Stimulated activated CD4-positive, alpha-beta T cell treated with anti-CD3 and anti-CD28 coated beads, Interleukin-4, amount 100 ng/mL, for 4 hours (primary cell): ENCODE results near the gene CCDC12.

Experiments
- DNase-seq, 2 experiments: peaks; one replicate each; pipeline ENCODE4 v3.0.0-alpha.2; 2020

CCDC12 gene

GRCh38 chr3:46954178-46954577 lies 22.4 kb downstream of the CCDC12 start:
- DNase-seq: no peak

GRCh38 chr3:46953234-46954010 lies 23.1 kb downstream of the CCDC12 start:
- no peak for DNase-seq

- DNase-seq: no peak
Observed at GRCh38 chr3:46952813-46953212, 23.7 kb downstream of the CCDC12 start.

GRCh38 chr3:46950650-46951241 lies 25.8 kb downstream of the CCDC12 start:
- DNase-seq: no peak

GRCh38 chr3:46950177-46950576 lies 26.4 kb downstream of the CCDC12 start:
- DNase-seq: no peak

GRCh38 chr3:46948830-46949671 lies 27.5 kb downstream of the CCDC12 start:
- no peak for DNase-seq

DNA sequence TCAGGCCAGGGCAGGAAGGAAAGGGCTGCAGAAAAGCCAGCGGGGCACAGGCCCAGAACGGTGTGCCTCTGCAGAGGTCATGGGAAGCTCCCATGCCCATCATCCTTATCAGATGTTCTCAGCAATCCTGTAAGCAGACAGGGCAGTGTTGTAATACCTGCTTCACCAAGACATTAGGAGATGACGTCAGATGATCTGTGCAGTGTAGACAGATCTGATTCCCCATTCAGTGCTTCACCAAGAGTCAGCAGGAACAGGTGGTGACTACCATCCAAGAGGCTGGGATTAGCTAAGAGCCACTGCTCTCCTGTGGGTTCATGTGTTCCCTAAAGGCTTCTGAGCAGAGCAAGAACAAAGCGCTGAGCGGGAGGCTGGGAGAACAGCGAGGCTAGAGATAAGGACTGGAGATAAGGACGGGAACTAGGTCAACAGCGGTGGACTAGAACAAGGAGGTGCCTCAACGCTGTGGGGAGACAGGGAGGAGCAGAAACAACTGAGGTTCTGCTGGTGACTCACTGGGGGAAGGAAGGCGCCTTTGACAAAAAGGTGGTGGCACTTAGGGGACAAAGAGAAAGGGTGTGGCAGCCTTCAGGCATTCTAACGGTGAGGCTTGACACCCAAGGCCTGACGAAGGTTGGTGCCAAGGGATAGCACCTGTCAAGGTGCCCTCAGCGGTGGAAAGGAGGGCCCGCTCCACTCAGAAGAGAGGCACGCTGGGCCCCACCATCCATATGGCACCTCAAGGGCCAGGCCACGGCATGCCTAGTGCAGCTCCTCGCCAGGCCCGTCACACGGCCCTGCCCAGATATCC lies 28.4 kb downstream of the CCDC12 start:
- peak; percentile 36 to 65 for DNase-seq

DNA sequence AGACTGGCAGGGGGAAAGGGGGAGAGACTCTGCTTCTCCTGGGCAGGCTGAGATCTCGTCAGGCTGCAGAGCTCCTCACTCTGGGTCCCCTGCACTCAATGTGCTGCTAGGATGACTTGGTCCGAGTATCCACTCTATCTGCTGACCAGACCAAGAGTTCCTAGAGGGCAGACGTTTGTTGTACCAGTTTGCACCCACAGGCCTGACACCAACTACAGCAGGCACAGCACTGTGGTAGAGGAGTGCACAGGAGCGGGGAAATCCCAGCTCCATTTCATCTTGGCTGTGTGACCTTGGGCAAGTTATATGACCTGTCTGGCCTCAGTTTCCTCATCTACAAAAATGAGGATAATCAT lies 29.0 kb downstream of the CCDC12 start:
- DNase-seq: no peak

GRCh38 chr3:46946856-46947545 lies 29.5 kb downstream of the CCDC12 start:
- DNase-seq: peak; percentile 34 to 60

- no peak for DNase-seq
Observed at GRCh38 chr3:46946416-46946815, 30.1 kb downstream of the CCDC12 start.

- DNase-seq: no peak
Observed at GRCh38 chr3:46944191-46944590, 32.4 kb downstream of the CCDC12 start.

DNA sequence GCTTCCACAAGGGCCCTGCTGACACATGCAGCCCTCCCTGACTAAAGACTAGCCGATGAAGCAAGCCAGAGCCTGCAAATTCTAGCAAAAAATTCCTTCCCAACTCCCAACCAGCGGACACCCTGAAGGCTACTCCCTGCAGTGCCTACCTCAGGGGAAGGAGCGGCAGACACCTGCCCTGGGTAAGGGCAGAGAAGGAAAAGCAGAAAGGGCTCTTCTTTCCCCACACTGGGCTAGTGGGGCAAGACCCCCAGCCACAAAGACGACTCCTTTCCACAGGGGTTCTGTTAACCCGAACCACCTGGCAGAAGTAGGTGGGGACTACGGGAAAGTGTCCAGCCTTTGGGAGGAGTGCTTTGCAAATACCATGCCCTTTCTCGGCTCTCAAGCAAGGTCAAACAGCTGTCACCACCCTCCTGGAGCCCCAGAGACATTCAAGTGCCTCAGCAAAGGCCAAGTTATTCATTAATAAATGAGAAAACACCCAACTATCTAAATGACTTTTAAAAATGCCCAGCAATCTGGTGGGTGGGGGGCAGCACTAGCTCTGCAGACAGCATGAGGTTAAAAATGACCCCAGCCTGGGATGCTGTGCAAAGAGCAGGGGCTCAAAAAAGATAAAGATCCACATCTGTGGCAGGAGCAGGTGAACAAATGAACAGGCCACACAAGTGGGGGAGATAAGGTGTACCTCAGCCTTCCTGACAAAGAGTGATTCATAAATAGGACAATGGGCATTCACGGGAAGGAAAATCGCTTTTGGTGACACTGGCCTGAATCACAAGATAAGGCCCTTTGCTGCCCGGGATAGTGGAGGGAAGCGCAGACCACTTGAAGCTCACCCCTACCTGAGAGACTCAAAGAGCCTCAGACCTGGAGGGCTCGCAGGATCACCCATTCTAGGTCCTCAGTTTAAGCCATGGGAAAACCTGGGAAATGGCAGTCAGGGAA lies 33.0 kb downstream of the CCDC12 start:
- no peak for DNase-seq

- DNase-seq: no peak
Observed at GRCh38 chr3:46942481-46943236, 33.9 kb downstream of the CCDC12 start.

- DNase-seq: no peak
Observed at GRCh38 chr3:46942076-46942475, 34.5 kb downstream of the CCDC12 start.

DNA sequence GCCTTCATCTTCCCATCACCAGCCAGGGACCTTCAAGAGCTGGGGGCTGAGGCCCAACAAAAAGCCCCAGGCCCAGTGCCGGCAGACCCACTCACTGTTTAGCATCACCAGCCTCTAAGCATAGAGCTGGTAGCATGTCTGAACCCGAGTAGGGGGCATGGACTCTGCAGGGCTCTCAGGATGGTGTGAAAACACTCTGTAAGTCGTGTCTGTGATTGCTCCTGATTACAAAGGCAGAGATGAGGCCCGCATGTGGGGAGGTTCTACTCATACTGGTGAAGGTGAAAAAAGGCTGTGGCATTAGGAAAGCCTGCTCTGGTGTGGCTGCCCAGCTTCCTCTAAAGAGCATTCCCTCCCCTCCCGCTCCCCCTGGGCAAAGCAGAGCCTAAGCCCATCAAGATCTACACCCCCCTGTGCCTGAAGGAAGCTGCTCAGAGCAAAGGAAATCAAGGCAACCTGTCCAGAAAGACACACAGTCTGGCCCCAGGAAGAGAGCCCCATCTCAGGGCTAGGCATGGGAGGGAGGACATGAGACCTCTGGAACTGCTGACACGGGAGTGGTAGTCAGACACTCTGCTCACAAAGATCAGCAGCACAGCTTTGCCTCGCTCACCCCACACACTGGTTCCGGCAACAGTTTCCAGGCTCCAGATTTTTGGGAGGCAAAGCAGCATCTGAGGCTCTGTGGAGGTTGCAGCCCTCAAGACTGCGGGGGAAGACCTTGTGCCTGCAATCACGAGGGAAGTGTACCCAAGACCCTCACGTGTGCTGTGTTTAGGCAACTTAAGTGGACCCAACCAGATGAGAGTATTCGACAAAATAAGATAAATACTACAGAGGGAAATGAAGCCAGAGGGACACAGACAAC lies 36.7 kb downstream of the CCDC12 start:
- DNase-seq: no peak

GRCh38 chr3:46938118-46938517 lies 38.4 kb downstream of the CCDC12 start:
- no peak for DNase-seq

- DNase-seq: no peak
Observed at GRCh38 chr3:46936733-46937250, 39.8 kb downstream of the CCDC12 start.

GRCh38 chr3:46935989-46936558 lies 40.5 kb downstream of the CCDC12 start:
- DNase-seq: no peak
